HG02642 (cell line): ENCODE results near the gene ZFAND3.

Experiments used
- ATAC-seq: cut with Tn5 transposase; IDR thresholded peaks from one replicate; pipeline ENCODE4 v1.9.1; 2021; ENCODE audit warnings: mild to moderate bottlenecking; ENCODE audit not compliant: unreplicated experiment, poor library complexity

The ZFAND3 gene

GRCh38 chr6:38068854-38069590 is 249.5 kb downstream of the ZFAND3 start:
- no peak for ATAC-seq

GRCh38 chr6:38077488-38078030 is 258.0 kb downstream of the ZFAND3 start:
- no peak for ATAC-seq

- no peak for ATAC-seq
Observed at GRCh38 chr6:38078671-38079070, 259.1 kb downstream of the ZFAND3 start.

- no peak for ATAC-seq
Observed at GRCh38 chr6:38079107-38079506, 259.6 kb downstream of the ZFAND3 start.

GRCh38 chr6:38079537-38079936 is 260.0 kb downstream of the ZFAND3 start:
- ATAC-seq, result no peak

GRCh38 chr6:38080360-38080759 is 260.8 kb downstream of the ZFAND3 start:
- ATAC-seq, result no peak

- no peak for ATAC-seq
Observed at GRCh38 chr6:38080889-38081288, 261.4 kb downstream of the ZFAND3 start.

- ATAC-seq, result no peak
Observed at GRCh38 chr6:38085031-38085430, 265.5 kb downstream of the ZFAND3 start.

- no peak for ATAC-seq
Observed at GRCh38 chr6:38086346-38086745, 266.8 kb downstream of the ZFAND3 start.

GRCh38 chr6:38088010-38088409 is 268.5 kb downstream of the ZFAND3 start:
- no peak for ATAC-seq

- no peak for ATAC-seq
Observed at GRCh38 chr6:38088829-38089228, 269.3 kb downstream of the ZFAND3 start.

GRCh38 chr6:38091613-38092012 is 272.1 kb downstream of the ZFAND3 start:
- ATAC-seq, result no peak

GRCh38 chr6:38092465-38092864 is 272.9 kb downstream of the ZFAND3 start:
- no peak for ATAC-seq

- no peak for ATAC-seq
Observed at GRCh38 chr6:38092964-38093363, 273.4 kb downstream of the ZFAND3 start.

GRCh38 chr6:38095054-38095453 is 275.5 kb downstream of the ZFAND3 start:
- ATAC-seq, result no peak

- ATAC-seq, result no peak
Observed at GRCh38 chr6:38099221-38099620, 279.7 kb downstream of the ZFAND3 start.

- ATAC-seq, result no peak
Observed at GRCh38 chr6:38100380-38100779, 280.9 kb downstream of the ZFAND3 start.

- ATAC-seq, result no peak
Observed at GRCh38 chr6:38103921-38104320, 284.4 kb downstream of the ZFAND3 start.

GRCh38 chr6:38105066-38105465 is 285.5 kb downstream of the ZFAND3 start:
- no peak for ATAC-seq

GRCh38 chr6:38107073-38107472 is 287.5 kb downstream of the ZFAND3 start:
- ATAC-seq, result no peak

- ATAC-seq, result no peak
Observed at GRCh38 chr6:38110481-38110971, 291.0 kb downstream of the ZFAND3 start.

- ATAC-seq, result no peak
Observed at GRCh38 chr6:38112181-38112580, 292.7 kb downstream of the ZFAND3 start.
